ENCODE data around the gene ZBTB20. TPM values are rescaled to one million over a fixed set of nuclear protein-coding genes. Genes with fewer than 3 reads are reported as not detected.

ZBTB20 gene
- total RNA-seq, 1 donor from 2014 or later: 61.0 TPM

DNA sequence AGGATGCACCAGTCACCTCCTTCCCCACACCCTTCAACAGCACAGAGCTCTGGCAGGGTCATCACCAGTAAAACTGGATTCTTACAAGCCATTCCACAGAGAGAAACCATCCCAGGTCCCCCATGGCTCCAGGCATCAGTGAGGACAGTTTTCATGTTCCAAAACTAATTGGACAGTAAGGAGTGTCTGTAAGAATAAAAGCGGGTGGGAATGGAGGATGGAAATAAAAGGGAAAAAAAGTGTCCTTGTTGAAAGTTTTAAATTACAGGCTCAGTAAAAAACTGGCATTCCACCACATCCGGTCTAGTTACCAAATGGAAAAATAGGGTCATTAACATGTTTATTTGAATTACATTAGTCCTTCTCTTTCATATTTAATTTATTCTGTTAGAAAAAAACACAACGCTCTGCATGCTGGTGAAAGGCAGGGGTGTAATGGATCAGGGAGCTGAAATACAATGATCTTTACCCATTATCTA, 735.9 kb downstream of the ZBTB20 start:
- ATAC-seq: no peak
- Histone ChIP-seq H3K27ac (peak overlapping the region; percentile 8), H3K36me3 (no peaks in the 10 kb centered on the region), H3K4me1 (peaks cover 12% of the 10 kb centered on the region), H3K4me3 (no peak overlapping the region), H3K9me3 (no peaks in the 10 kb centered on the region), H3K27me3 (no peaks in the 10 kb centered on the region)
- TF ChIP-seq, protein P1, sequence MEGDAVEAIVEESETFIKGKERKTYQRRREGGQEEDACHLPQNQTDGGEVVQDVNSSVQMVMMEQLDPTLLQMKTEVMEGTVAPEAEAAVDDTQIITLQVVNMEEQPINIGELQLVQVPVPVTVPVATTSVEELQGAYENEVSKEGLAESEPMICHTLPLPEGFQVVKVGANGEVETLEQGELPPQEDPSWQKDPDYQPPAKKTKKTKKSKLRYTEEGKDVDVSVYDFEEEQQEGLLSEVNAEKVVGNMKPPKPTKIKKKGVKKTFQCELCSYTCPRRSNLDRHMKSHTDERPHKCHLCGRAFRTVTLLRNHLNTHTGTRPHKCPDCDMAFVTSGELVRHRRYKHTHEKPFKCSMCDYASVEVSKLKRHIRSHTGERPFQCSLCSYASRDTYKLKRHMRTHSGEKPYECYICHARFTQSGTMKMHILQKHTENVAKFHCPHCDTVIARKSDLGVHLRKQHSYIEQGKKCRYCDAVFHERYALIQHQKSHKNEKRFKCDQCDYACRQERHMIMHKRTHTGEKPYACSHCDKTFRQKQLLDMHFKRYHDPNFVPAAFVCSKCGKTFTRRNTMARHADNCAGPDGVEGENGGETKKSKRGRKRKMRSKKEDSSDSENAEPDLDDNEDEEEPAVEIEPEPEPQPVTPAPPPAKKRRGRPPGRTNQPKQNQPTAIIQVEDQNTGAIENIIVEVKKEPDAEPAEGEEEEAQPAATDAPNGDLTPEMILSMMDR (IDR thresholded peaks at IDR 0.05): no peak
- DNase-seq: no peak
- intact Hi-C loops (cut with DNase I): no loop called here

DNA sequence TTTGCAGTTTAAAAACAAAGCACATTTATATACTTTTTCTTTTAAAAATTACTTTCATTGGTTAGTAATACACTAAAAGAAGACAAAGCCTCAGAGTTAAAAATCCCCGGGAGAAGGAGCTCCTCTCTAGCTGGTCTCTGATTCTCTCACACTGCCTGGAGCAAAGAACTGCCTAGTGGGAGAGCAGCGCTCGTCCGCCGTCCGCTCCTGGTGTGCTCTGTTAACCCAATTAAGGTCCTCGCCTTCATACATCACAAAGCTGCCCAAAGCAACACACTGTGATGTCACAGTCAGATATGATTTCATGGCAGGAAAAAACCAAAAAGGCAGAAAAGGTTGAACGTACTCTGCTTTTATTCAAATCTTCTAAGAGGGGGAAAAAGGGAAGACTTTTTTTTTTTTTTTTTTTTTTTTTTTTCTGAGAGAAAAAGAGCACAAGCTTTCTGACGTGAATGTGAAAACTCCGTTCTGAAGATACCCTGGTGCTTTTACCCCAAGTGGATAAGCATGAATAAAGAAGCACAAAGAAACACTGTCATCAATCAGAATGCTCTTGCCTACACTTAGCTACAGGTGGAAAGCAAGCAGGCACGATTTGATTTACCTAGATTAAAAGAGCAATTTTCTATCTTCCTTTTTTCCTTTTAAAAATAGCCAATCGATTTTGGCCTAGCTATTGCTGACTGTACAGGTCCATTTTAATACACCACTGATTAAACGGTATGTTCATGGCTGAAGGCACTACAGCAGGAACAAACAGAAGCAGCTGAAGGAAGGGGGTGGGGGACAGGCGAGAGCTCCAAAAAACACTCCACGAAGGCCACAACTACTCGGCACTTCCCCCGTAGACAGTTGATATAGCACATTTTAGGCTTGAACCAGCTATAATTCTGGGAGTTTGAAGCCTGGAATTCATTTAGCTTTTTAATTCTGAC, 738.1 kb downstream of the ZBTB20 start:
- ATAC-seq (no peak), DNase-seq (no peak)
- no peaks in the 10 kb centered on the region for H3K9me3 ChIP-seq
- intact Hi-C loops (cut with DNase I): no loop called here
- H3K36me3 ChIP-seq: no peaks in the 10 kb centered on the region
- no peak overlapping the region for H3K27ac ChIP-seq
- H3K4me3 ChIP-seq: no peak overlapping the region
- TF ChIP-seq, protein P1 (IDR thresholded peaks at IDR 0.05): no peak
- no peaks in the 10 kb centered on the region for H3K27me3 ChIP-seq
- peaks cover 12% of the 10 kb centered on the region for H3K4me1 ChIP-seq

DNA sequence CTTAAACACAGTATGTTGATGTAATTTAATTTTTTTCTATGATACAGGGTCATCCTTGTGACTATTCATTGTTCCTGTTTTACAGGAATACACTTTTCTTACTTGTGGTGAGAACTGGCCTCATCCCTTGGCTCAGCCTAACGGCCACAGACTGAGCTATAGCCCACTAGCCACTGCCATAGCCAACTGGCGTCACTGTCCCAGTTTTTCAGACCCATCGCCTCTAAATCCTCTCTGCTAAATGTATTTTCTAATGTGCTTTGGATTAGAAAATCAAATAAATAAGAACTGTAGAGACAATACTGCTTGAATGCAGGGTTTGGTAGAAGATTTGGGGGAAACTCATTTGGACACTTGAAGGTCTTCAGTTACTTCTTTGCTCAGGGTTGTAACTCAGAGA, 740.2 kb downstream of the ZBTB20 start:
- Histone ChIP-seq H3K27ac (no peak overlapping the region), H3K4me3 (no peak overlapping the region), H3K36me3 (no peaks in the 10 kb centered on the region), H3K27me3 (no peaks in the 10 kb centered on the region), H3K9me3 (no peaks in the 10 kb centered on the region), H3K4me1 (peaks cover 4% of the 10 kb centered on the region)
- intact Hi-C loops (cut with DNase I): no loop called here
- ATAC-seq (no peak), DNase-seq (no peak)
- TF ChIP-seq, protein P1 (IDR thresholded peaks at IDR 0.05): no peak

DNA sequence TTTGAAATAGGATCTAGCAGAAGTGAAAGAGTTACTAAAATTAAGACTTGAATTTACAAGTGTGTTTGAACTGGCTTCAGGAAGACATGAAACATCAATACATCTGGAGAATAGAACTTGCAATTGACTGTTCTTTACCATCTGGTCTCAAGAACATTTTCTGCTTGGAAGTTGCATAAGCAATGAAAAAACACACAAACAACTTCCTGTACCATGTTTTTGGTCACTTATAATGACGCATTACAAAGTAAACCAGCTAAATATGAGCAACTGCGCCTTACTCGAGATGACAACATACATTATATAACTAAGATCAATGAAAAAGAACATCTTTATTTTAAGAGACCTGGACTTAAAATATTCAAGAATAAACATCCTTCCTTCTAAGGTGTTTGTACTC, 740.8 kb downstream of the ZBTB20 start:
- Histone ChIP-seq H3K27me3 (no peaks in the 10 kb centered on the region), H3K27ac (no peak overlapping the region), H3K4me3 (no peak overlapping the region), H3K9me3 (no peaks in the 10 kb centered on the region), H3K4me1 (peaks cover 4% of the 10 kb centered on the region), H3K36me3 (no peaks in the 10 kb centered on the region)
- intact Hi-C loops (cut with DNase I): no loop called here
- TF ChIP-seq, protein P1 (IDR thresholded peaks at IDR 0.05): no peak
- DNase-seq: no peak
- ATAC-seq: peak; percentile 56

DNA sequence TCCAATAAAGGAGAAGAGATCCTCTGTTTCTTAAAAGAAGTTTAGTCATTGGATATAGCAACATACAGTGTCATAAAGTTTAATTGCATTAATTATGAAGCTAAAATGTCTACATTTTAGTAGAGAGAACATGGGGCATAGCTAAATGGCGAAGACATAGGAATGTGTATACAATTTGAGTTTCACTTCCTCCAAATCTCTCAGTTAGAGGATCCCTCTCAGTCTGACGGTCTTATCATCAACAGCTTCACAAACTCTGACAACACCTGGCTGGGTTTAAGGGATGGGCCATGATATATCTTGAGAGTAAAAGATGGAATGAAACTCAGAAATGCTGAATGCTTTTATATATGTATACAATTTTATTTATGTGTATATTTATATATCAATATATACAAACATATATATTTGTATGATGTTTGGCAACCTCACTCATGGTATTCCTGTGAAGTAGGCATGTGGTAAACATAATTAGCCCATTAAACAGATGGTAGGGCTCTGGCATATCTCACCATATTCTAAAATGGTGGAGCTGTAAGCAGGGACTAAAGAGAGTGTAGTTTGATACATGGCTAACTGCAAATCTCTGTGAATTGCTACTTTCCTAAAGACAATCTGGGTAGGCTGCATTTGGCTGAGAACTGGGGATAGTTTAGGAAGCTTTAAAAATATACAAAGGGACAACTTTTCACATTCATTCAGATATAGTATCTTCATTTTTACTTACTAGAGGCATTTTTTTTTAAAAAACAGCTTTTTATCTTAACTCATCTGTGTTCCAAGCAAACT, 741.7 kb downstream of the ZBTB20 start:
- no peak overlapping the region for H3K27ac ChIP-seq

More for the DNA sequence above, 741.7 kb downstream of the ZBTB20 start:
- no peak for ATAC-seq
- intact Hi-C loops (cut with DNase I): no loop called here
- Histone ChIP-seq H3K4me1 (peaks cover 2% of the 10 kb centered on the region), H3K9me3 (no peaks in the 10 kb centered on the region), H3K27me3 (no peaks in the 10 kb centered on the region), H3K36me3 (no peaks in the 10 kb centered on the region), H3K4me3 (no peak overlapping the region)
- TF ChIP-seq, protein P1 (IDR thresholded peaks at IDR 0.05): no peak
- no peak for DNase-seq

Measured in upper lobe of right lung (tissue), 1 donor.